ENCODE data around the gene OTOP3.
"Not testable (repeated sequence)": the region's sequence is repeated elsewhere in the genome, so short reads cannot be mapped to it uniquely, and the experiment has no call there.

OTOP3 gene

GRCh38 chr17:74935585-74936469 is at the start of gene OTOP3:
OTOP3 (plus strand) TSS chr17:74935898; CDS start chr17:74935922, 24 bp downstream.
- DNase-seq, result no peak

- DNase-seq, result no peak
Measured at GRCh38 chr17:74888469-74888868, 47.2 kb upstream of the OTOP3 start.

GRCh38 chr17:74890554-74890953 is 45.1 kb upstream of the OTOP3 start:
- DNase-seq, result no peak

- no peak for DNase-seq
Measured at GRCh38 chr17:74892013-74892841, 43.5 kb upstream of the OTOP3 start.

- DNase-seq, result no peak
Measured at GRCh38 chr17:74892974-74893911, 42.5 kb upstream of the OTOP3 start, which contains the start of gene FADS6. FADS6 (minus strand) TSS chr17:74893633; CDS start chr17:74893595, 38 bp downstream.

GRCh38 chr17:74893936-74894671 is 41.6 kb upstream of the OTOP3 start:
- no peak for DNase-seq

GRCh38 chr17:74898376-74898946 is 37.2 kb upstream of the OTOP3 start:
- no peak for DNase-seq

- no peak for DNase-seq
Measured at GRCh38 chr17:74900208-74900607, 35.5 kb upstream of the OTOP3 start.

GRCh38 chr17:74901353-74902135 is 34.2 kb upstream of the OTOP3 start:
- DNase-seq, result no peak

GRCh38 chr17:74903034-74903433 is 32.7 kb upstream of the OTOP3 start:
- no peak for DNase-seq

GRCh38 chr17:74903671-74904070 is 32.0 kb upstream of the OTOP3 start:
- DNase-seq, result no peak

GRCh38 chr17:74904687-74905409 is 30.9 kb upstream of the OTOP3 start:
- no peak for DNase-seq

- DNase-seq, result not testable (repeated sequence)
Measured at GRCh38 chr17:74906214-74906793, 29.4 kb upstream of the OTOP3 start.

GRCh38 chr17:74907012-74907411 is 28.7 kb upstream of the OTOP3 start:
- DNase-seq, result no peak

- not testable (repeated sequence) for DNase-seq
Measured at GRCh38 chr17:74909097-74909496, 26.6 kb upstream of the OTOP3 start.

- DNase-seq, result not testable (repeated sequence)
Measured at GRCh38 chr17:74911423-74911822, 24.3 kb upstream of the OTOP3 start.

GRCh38 chr17:74916136-74916850 is 19.4 kb upstream of the OTOP3 start:
- no peak for DNase-seq

GRCh38 chr17:74916851-74917199 is 18.9 kb upstream of the OTOP3 start:
- DNase-seq, result no peak

- DNase-seq, result no peak
Measured at GRCh38 chr17:74917430-74917829, 18.3 kb upstream of the OTOP3 start.

All from activated naive CD4-positive, alpha-beta T cell (primary cell).